Epithelial cell of prostate (primary cell): ENCODE results near the gene REV3L.

ENCODE experiments used
- DNase-seq: peaks from one replicate; pipeline ENCODE4 v3.0.0-alpha.2; 2011; ENCODE audit warnings: low read depth, low spot score
- H3K27ac ChIP-seq: fragments of 450-650 bp; 2 replicates; pipeline ENCODE4 v1.5.1; 2017; ENCODE audit warnings: mild to moderate bottlenecking

REV3L gene

GRCh38 chr6:111471533-111471932 is 11.5 kb downstream of the REV3L start:
- H3K27ac ChIP-seq: no peak overlapping the region
- DNase-seq: no peak

GRCh38 chr6:111470991-111471390 is 12.0 kb downstream of the REV3L start:
- no peak for DNase-seq
- no peak overlapping the region for H3K27ac ChIP-seq

DNA sequence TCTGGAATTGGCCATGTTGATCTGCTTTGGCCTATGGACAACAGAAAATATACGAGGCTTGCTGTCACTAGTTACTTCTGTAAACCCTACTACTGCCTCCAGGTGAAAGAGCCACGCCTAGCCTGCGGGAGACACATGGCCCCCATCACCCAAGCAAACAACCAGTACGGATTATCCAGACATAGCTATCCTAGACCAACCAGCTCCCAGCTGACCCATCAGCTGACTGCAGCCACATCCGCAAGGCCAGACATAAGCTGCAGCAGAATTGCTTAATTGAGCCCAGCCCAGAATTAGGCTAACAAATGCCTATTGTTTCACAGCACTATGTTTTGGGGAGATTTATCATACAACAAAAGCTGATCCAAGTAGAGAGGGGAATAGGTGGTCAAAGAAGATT is 13.5 kb downstream of the REV3L start:
- peak overlapping the region; percentile 24 for H3K27ac ChIP-seq

GRCh38 chr6:111468329-111469012 is 14.5 kb downstream of the REV3L start:
- DNase-seq: no peak
- peak overlapping the region; percentile 24 for H3K27ac ChIP-seq

More for the DNA sequence above, 13.5 kb downstream of the REV3L start:
- DNase-seq: no peak

- no peak overlapping the region for H3K27ac ChIP-seq
- DNase-seq: no peak
Observed at GRCh38 chr6:111464184-111464583, 18.8 kb downstream of the REV3L start.

DNA sequence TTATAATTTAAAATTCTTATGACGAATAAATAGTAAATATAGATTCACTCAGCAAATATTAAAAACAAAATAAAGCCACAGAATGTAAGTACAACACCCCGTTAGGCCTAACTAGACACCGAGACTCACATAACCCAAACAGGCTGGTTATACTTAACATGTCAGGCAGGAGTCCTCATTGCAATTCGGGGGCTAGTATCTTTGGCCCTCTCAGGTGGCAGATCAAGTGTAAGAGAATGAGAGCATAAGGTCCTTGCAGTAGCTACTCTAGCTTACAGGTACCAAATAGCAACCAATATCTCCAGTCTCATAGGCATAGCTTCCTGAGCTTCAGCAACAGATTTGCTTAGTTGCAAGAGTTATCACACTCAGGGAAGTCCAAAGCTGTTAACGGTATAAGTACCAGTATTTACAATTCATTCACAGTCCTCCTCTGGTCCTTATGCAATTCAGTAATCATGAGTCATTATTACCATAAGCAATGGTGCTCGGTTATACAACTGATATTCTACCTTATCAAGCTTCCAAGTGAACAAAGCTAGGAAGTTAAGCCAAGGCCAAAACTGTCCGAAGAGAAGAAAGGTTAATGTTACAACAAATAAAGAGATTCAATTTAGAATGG is 20.1 kb downstream of the REV3L start:
- no peak for DNase-seq
- no peak overlapping the region for H3K27ac ChIP-seq

- no peak overlapping the region for H3K27ac ChIP-seq
- no peak for DNase-seq
Observed at GRCh38 chr6:111461860-111462259, 21.2 kb downstream of the REV3L start.

GRCh38 chr6:111458670-111459232 is 24.3 kb downstream of the REV3L start:
- no peak for DNase-seq
- no peak overlapping the region for H3K27ac ChIP-seq

GRCh38 chr6:111456208-111456607 is 26.8 kb downstream of the REV3L start:
- no peak for DNase-seq
- no peak overlapping the region for H3K27ac ChIP-seq

DNA sequence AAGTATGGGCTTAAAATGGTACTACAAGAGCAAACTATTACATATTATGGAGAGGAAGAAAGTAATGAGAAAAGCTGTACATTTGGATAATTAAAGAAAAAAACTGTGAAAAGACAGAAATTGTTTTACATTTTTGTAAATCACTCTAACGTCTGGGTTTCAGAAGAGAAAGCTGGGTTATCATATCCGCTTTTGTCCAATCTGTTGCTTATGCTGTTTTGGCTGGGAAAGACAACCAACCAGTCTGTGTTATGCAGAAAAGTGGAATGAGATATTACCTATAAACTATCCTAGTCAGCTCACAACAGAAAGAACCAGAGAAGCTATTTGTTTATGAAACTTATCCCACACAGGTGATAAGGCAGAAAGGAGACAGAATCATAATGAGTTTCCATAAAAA is 32.4 kb downstream of the REV3L start:
- no peak for DNase-seq

DNA sequence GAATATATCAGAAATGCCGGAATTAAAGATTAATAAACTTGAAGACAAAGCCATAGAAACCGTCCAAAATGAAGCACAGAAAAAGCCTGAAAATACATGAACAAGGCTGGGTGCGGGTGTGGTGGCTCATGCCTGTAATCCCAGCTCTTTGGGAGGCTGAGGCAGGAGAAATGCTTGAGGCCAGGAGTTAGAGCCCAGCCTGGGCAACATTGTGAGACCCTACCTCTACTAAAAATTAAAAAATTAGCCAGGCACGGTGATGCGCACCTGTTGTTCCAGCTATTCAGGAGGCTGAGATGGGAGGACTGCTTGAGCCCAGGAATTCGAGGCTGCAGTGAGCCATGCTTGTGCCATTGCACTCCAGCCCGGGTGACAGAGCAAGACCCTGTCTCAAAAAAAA is 32.9 kb downstream of the REV3L start:
- no peak overlapping the region for H3K27ac ChIP-seq
- DNase-seq: no peak

More for the DNA sequence above, 32.4 kb downstream of the REV3L start:
- no peak overlapping the region for H3K27ac ChIP-seq

DNA sequence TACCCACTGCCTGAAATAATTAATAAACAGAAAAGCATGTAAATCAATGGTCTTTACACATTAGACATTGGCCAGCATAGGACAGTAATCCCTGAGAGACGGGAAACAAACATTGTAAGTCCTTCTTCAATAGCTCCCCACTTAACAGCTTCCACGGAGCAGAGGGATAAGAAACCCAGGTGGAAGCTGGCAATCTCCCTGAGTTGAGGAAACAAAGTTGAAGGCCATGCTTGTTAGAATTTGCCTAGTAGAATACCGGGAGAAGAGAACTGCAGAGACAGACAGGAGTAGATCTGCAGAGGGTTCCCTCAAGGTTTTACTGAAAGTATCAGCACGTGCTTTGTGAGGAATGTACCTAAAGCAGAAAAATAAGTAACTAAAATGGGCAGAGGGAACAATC is 33.9 kb downstream of the REV3L start:
- no peak overlapping the region for H3K27ac ChIP-seq

DNA sequence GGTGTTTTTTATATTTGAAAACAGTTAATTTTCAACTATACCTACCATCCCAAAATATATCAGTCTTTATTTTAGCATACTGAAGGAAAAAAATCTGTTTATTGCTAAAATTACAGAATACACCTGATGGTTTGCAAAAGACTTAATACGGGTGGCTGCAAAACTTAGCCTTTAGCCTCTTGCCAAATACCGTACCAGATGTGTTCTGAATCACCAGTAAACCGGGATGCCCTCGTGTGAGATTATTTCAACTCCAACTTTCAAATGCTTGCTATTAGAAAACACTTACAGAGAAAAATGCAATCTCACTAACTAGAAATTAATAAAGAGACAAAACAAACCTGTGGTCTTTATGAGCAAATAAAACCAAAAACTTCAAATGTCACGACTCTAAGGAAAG is 36.0 kb downstream of the REV3L start:
- no peak overlapping the region for H3K27ac ChIP-seq

More for the DNA sequence above, 33.9 kb downstream of the REV3L start:
- no peak for DNase-seq

GRCh38 chr6:111445861-111446267 is 37.2 kb downstream of the REV3L start:
- H3K27ac ChIP-seq: no peak overlapping the region
- DNase-seq: no peak

More for the DNA sequence above, 36.0 kb downstream of the REV3L start:
- DNase-seq: no peak

- DNase-seq: no peak
- H3K27ac ChIP-seq: no peak overlapping the region
Observed at GRCh38 chr6:111444794-111445193, 38.2 kb downstream of the REV3L start.

DNA sequence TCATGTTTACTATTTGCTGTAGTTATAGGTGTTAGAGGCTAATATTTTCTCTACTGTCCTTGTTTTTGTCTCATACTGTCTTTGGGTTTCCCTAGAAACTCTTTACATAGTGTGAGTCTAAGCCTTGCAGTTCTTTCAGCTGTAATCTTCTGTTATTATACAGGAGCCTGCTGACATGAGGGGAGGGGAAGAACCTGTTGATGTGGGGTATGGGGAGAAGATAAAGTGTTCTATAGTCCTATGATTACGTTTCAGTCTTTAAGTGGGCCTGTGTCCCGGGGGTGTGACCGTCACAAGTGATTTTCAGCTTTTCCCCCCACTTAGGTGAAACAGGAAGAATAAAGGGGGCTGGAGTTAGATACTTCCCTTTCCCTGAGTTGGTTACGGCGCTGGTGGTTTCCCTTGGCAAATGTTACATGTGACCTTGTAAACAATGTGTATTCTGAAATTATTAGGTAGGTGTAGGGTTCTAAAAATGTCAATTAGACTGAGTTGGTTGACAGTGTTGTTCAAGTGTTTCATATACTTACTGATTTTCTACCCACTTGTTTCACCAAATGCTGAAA is 41.3 kb downstream of the REV3L start:
- no peak overlapping the region for H3K27ac ChIP-seq
- DNase-seq: no peak

- DNase-seq: no peak
- no peak overlapping the region for H3K27ac ChIP-seq
Observed at GRCh38 chr6:111439171-111439570, 43.8 kb downstream of the REV3L start.

DNA sequence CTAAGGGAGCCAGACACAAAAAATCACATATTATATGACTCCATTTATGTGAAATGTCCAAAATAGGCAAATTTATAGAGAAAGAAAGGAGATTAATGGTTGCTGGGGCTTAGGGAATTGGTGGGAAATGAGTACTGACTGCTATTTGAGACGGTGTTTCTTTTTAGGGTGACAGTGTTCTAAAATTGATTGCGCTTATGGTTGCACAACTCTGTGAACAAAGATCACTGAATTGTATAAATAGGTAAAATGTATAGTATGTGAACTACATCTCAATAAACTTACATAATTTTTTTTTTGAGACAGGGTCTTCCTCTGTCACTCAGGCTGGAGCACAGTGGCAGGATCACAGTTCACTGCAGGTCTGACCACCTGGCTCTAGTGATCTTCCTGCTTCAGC is 45.4 kb downstream of the REV3L start:
- H3K27ac ChIP-seq: no peak overlapping the region
- no peak for DNase-seq

- H3K27ac ChIP-seq: no peak overlapping the region
Observed at GRCh38 chr6:111432511-111432910, 50.5 kb downstream of the REV3L start.

DNA sequence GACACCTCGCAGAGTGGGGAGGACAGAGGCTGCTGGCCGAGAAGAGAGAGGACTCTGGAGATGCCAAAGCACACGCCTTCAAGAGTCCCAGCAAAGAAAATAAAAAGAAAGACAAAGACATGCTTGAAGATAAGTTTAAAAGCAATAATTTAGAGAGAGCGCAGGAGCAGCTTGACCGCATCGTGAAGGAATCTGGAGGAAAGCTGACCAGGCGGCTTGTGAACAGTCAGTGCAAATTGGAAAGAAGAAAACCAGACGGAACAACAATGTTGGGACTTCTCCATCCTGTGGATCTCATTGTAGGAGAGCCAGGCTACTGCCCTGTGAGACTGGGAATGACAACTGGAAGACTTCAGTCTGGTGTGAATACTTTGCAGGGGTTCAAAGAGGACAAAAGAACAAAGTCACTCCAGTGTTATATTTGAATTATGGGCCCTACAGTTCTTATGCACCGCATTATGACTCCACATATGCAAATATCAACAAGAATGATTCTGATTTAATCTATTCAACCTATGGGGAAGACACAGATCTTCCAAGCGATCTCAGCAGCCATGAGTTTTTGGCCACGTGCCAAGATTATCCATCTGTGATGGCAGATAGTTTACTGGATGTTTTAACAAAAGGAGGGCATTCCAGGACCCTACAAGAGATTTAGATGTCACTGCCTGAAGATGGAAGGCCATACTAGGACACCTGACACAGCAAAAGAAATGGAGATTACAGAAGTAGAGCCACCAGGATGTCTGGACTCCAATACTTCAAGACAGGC is 52.2 kb downstream of the REV3L start:
- DNase-seq: no peak
- no peak overlapping the region for H3K27ac ChIP-seq

More at GRCh38 chr6:111432511-111432910, 50.5 kb downstream of the REV3L start:
- no peak for DNase-seq

GRCh38 chr6:111429571-111429970 is 53.4 kb downstream of the REV3L start:
- no peak for DNase-seq

More at GRCh38 chr6:111429571-111429970, 53.4 kb downstream of the REV3L start:
- no peak overlapping the region for H3K27ac ChIP-seq
